ENCODE data around the gene RORC.

DNA sequence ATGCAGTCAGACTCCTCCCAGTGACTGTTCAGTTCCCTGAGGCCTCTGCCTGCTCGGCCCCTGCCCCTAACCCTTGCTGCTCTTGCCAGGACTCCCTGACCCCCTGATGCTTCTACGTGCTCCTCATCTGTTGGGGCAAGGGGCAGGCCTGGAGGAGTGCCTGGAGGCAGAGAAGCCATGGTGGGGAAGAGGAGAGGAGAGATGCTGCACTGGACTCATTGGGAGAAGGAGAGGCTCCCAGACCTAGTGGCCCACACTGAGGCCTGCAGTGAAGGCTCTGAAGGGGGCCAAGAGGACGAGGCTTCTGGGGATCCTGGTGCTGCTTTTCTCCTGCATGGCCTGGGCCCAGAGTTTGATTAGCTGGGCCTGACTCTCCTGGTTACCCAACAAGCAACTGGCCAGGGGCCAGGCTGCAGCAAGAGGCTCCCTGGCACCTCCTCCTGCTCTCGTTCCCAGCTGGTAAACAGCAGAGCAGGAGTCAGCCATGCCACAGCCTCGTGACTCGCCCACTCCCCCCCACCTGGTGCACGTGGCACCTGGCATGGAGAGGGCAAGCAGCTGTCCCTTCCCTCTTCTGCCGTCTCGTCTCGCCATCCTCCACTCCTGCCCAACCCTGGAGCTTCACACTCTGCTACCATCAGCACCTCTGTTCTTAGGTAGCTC, 847 bp upstream of the RORC start:
- TF ChIP-seq POLR2AphosphoS5 (IDR thresholded peaks at IDR 0.05; ENCODE audit: low read depth, low read length), result no peak
- TF ChIP-seq POLR2A (IDR thresholded peaks at IDR 0.05; ENCODE audit: low read depth, low read length), result no peak
- TF ChIP-seq TAF1 (IDR thresholded peaks at IDR 0.05; ENCODE audit: borderline replicate concordance, low read depth, low read length), result no peak

Measured in GM12892 (cell line).